GM18502 (cell line): ENCODE measurements around the gene SLC45A1.

Experiments used
- ATAC-seq: cut with Tn5 transposase; IDR thresholded peaks from one replicate; pipeline ENCODE4 v1.9.1; 2021; ENCODE audit warnings: mild to moderate bottlenecking; ENCODE audit not compliant: unreplicated experiment, poor library complexity

The SLC45A1 gene

DNA sequence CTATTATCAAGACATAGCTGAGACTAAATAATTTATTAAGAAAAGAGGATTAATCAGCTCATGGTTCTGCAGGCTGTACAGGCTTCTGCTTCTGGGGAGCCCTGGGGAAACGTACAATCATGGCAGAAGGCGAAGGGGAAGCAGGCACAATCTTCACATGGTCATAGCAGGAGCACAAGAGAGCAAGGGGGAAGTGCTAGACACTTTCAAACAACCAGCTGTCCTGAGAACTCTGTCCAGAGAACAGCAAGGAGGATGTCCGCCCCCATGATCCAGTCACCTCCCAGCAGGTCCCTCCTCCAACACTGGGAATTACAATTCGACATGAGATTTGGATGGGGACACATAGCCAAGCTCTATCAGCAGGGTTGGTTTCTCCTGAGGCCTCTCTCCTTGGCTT lies 10.3 kb upstream of the SLC45A1 start:
- ATAC-seq: no peak

DNA sequence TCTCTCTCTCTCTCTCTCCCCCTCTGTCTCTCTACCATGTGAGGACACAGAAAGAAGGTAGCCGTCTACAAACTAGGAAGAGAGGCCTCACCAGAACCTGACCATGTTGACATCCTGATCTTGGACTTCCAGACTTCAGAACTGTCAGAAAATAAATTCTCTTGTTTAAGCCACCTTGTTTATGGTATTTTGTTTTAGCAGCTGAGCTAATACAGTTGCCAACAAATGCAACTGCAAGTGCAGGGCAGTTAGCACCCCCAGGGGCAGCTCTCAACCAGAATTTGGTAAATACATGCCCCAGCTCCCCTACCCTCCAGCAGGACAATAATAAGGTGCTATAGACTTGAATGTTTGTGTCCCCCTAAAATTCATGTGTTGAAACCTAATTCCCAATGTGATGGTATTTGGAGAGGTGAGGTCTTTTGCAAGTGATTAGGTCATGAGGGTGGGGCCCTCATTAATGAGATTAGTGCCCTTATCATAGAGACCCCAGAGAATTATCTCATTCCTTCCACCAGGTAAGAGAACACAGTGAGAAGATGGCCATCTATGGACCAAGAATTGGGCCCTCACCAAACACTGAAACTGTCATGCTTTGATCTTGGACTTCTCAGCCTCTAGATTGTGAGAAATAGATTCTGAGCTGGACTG lies 6.7 kb upstream of the SLC45A1 start:
- ATAC-seq: no peak

DNA sequence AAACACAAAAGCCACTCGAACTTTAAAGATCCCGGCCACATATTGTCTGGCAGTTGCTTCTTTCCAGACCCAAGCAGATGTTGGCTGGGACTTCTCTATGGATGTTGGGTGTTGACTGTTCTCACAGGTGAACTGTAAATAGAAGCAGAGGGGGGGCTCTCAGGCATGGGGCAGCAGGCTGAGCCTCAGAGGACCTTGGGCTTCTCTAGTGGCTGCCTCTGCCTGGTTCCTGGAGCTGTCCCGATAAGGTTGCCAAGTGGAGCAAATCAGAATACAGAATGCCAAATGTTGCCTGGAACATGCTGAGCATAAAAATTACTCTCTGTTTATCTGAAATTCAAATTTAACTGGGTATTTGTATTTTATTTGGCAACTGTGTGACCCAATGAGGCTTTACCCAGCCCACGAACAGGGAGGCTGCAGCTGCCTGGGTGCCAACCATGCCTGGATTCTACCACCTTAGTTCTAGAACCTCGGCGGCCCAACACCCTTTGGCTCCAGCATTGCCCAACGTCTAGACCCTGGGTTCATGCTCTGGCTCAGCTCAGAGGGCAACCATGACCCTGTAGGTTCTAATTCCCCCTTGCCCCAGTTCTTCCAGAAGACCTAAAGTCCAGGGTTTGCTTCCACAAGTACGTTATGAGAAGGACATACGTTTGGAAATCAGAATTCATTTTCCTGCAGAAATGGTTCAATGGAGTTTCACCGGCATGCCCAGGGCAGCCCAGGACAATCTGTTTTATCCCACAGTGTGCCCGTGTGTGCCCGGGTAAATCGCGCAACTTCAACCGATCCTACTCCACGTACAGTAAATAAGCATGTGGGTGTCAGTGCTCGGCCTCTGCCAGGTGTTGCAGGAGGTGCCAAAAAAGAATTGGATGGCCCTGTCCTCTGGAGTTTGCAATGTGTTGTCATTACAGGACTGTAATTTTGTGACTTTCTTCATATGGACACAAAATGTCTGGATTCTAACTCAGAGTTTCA lies 5.4 kb upstream of the SLC45A1 start:
- ATAC-seq: no peak

DNA sequence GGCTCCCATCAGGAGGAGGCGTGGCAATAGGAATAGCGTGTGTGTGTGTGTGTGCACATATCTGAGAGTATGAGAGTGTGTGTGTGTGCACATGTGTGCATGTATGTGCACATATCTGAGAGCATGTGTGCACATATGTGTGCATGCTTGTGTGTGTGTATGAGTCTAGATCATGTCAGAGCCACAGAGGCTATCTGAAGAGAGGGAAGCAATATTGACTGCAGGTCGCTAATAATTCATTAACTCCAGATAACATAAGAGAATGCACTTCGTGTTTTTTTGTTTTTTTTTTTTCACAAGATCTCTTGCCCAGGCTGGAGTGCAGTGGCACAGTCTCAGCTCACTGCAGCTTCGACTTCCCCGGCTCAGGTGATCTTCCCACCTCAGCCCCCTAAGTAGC lies 4.7 kb upstream of the SLC45A1 start:
- no peak for ATAC-seq

DNA sequence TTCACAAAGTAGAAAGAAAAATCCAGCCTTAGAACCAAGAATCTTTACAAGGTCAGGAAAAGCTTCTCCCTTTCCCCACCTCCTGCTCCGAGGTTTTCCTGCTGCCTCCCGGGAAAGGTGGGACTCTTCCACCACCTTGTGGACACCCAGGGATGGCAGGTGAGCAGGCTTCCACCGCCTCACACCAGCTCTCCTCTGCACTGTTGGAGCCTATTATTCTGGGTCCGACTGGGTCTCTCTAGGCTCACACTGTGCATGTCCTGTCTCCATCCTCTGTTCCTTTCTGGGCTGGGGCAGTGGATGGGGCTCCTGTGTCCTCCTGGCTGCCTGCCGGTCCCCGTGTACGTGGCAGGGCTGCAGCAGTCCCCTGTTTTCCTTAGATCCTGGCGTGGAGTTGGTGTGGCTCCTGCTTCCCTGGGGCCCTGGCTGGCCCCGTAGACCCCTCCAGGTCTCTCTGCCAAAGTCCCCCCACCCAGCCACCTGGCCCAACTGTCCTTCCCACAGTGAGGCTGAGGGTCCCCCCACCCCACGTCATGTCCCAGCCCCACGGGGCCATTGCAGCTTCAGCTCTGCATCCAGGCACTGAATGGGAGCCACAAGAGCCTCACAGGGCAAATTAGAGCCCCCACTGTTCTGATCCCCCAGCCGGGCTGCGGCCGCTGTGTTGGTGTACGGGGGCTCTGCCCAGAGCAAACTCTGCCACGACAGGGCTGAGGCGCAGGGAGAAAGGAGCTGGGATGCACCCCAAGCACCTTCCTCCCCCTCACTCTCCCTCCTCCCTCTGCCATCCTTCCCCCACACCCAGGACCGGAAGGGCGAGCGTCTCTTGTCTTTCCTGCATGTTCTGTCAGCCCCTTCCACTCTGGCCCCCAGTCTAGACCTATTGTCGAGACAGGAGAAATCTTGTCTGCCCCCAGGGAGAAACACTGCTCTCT lies 3.3 kb upstream of the SLC45A1 start:
- no peak for ATAC-seq

DNA sequence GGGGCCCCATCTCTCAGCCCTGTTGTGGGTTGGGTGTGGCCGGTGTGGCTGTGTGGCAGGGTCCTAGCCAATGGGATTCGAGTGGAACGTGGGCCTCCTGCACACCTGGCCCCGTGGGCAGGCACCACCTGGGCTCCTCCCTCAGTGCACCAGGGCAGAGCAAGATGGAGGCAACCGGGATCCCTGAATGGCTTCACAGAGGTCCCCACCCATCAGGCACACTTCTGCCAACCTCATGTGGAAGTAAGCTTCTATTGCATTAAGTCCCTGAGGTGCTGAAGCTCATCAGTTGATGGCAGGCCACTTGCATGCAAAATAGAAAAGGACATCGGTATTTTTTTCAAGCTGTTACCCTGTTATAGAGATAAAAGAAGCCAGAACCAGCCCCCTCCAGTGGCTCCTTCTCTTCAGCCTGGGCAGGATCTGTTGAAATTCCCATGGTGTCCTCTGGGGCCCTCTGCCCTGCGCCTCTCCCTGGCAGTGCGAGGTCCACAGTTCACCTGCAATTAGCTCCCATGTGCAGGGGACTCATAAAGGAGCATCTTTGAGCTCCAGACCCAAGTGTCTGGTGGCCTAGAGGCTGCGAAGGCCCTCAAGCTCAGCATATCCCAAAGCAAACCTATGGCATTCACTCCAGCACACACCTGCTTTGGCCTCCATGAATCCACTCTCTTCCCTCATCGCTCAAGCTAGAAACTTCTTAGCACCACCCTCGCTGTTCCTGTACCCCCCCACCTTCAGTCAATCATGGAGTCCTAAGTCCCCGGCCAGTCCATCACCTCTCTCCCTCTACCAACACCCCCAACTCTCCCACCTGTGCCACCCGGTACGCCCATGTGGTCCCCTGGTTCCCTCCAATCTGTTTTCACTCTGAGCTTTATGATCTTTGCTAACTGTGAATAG lies 2.1 kb upstream of the SLC45A1 start:
- no peak for ATAC-seq

DNA sequence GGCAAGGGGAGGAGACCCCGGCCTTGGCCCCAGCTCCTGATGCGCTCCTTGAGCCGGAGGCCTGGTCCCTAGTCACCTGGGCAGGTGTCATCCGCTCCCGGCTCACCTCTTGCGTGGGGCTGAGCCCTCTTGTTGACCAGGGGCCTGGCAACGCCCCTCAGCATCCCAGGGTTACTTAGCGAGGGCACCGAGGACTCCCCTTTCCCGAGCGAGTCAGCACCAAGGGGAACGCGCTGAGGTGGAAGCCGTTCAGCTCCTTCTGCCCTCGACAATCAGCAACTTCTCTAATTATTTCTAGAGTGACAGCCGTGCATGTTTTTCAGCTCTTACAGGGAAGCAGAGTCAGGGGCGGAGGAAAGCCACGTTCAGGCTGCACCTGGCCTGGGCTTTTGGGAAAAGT lies 522 bp downstream of the SLC45A1 start:
- peak; percentile 8 for ATAC-seq

DNA sequence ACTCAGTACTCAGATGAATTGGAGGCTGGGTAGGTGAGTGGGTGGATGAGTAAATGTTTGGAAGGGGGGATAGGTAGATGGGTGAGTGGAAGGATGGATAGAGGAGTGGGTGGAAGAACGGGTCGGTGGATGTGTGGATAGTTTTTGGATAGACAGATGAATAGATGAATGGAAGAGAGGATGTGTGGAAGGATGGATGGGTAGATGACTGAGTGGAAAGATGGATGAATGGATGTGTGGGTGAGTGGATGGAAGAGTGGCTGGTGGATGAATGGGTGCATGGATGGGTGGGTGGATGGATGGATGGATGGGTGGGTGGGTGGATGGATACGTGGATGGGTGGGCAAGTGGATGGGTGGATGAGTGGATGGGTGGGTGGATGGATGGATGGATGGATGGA lies 3.7 kb downstream of the SLC45A1 start:
- no peak for ATAC-seq

DNA sequence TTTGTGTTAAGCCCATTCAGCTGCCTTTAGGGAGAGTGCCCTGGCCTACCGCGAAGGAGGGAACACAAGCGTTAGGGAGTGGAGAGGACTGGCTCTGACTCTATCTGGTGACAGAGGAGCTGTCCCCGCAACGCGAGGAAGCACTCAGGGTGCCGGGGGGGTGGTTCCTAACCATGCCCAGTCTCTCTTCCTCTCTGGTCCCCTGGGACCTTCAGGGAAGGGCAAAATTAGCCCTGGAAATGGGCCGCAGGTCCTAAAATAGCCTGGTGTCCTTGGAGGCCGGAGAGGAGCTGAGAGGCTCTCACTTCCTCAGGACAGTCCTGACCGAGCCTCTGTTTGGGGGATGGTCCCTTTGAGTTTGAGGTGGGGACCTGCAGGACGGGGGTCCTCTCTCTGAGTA lies 5.8 kb downstream of the SLC45A1 start:
- no peak for ATAC-seq

DNA sequence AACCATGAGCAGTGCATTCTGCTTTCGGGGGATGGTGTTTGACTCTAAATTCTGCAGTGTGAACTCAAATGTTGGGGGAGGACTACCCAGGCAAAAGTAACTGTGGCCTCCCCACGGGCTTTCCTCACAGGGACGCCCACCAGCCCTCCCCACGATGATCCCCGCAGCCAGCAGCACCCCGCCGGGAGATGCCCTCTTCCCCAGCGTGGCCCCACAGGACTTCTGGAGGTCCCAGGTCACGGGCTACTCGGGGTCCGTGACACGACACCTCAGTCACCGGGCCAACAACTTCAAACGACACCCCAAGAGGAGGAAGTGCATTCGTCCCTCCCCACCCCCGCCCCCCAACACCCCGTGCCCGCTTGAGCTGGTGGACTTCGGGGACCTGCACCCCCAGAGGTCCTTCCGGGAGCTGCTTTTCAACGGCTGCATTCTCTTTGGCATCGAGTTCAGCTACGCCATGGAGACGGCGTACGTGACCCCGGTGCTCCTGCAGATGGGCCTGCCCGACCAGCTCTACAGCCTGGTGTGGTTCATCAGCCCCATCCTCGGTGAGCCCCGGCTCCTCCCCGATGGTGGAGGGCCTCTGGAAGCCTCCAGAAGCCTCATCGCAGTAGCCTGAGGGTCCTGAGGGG lies 6.4 kb downstream of the SLC45A1 start:
- ATAC-seq: no peak

DNA sequence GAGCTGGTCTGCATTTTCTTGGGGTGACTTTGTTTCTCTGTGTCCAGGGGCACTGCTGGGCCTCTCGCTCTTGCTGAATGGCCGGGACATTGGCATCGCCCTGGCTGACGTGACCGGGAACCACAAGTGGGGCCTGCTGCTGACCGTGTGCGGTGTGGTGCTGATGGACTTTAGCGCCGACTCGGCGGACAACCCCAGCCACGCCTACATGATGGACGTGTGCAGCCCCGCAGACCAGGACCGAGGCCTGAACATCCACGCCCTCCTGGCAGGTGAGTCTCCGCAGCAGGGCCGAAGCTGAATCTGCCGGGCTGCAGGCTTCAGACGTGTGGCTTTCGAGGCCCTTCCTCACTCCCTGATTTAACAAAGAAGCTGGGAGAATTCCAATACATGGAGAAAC lies 7.9 kb downstream of the SLC45A1 start:
- ATAC-seq: no peak

DNA sequence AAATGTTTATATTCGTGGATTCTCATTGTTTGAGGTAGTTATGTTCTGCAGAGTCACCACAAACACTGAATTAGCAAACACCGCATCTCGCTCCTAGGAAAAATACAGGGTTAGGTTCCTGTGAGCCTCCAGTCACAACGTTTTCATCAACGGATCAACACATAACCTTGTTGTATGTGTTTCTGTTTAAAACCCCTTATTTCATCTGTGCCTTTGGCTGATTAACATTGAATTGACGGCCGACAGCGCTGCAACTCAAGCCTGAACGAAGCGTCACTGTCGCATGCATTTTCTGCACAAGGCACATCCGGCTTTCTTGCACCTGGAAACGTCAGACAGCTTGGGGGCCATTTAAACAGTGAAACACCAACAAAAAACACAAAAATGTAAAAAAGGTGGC lies 8.4 kb downstream of the SLC45A1 start:
- ATAC-seq: no peak

DNA sequence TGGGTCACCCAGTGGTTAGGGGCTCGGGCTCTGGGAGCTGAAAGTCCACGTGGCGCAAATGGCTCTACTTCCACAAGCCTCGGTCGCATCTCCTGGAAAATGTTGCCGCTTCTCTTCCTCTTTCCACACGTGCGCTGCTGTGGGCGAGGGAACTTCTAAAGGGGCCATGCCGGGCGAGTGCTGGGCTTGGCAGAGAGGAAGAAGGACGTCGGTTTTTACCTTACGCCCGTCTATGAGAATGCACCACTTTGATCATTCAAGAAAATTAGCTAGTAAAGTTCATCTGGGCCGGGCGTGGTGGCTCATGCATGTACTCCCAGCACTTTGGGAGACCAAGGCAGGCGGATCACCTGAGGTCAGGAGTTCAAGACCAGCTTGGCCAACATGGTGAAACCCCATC lies 10.4 kb downstream of the SLC45A1 start:
- ATAC-seq: no peak

DNA sequence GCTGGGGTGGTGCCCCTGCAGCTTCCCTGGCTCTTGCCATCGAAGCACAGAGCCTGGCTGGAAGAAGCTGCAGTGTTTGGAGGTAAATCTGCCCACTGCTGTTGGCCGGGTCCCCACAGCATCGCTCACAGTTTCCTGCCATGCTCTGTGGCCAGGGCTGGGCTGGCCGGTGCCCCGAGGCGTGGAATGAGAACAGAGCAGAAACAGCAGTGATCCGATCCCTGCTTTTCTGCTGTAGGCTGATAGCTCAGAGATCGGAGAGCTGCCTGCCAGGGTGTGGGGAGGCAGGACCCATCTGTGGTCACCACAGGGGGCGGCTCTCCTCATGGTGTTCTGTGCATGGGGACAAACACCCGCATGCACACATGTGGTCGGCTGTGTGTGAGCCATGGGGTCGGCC lies 11.5 kb downstream of the SLC45A1 start:
- no peak for ATAC-seq

DNA sequence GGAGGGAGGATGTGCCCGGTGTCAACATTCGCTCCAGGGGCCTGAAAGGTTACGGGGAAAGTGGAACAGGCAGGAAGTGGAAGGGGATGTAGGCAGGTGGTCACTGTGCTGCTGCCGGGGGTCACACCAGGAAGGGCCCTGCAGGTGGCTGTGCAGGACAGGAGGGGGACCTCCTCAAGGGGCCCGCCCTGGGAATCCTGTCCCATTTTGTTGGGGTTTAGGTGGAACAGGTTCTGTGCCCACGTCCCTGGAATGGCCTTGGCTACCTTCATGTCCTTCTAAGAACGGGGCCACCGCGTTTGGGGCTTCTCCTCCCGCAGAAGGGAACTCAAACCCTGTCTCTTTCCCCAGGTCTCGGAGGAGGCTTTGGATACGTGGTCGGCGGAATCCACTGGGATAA lies 11.9 kb downstream of the SLC45A1 start:
- no peak for ATAC-seq

DNA sequence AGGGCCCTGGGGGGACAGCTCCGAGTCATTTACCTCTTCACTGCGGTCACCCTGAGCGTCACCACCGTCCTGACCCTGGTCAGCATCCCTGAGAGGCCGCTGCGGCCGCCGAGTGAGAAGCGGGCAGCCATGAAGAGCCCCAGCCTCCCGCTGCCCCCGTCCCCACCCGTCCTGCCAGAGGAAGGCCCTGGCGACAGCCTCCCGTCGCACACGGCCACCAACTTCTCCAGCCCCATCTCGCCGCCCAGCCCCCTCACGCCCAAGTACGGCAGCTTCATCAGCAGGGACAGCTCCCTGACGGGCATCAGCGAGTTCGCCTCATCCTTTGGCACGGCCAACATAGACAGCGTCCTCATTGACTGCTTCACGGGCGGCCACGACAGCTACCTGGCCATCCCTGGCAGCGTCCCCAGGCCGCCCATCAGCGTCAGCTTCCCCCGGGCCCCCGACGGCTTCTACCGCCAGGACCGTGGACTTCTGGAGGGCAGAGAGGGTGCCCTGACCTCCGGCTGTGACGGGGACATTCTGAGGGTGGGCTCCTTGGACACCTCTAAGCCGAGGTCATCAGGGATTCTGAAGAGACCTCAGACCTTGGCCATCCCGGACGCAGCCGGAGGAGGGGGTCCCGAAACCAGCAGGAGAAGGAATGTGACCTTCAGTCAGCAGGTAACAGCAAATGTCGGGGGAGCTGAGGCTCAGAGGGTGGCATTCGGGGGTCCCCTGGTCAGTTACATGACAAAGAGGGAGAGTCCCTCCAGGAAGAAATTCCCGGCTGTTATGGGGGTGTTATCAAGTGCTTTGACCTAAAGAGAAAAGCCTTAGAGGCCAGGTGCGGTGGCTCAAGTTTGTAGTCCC lies 12.6 kb downstream of the SLC45A1 start:
- no peak for ATAC-seq

DNA sequence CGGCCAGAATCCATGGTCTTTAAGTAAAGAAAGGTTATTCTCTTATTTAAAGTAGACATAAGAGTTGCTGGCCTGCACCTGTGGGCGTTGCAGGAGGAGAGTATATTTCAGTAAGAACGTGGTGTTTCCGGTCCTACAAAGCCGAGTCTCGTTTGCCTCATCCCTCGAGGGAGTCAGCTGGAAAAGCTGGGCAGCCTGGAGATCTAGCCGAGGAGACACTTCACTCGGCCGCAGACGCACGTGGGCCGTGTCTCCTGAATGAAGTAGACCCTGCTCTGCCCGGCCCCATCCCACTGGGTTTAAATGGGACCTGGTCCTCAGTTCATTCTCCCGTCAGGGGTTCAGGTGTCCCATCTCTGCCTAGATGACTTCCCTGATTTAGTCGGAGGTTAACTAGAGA lies 14.9 kb downstream of the SLC45A1 start:
- no peak for ATAC-seq

DNA sequence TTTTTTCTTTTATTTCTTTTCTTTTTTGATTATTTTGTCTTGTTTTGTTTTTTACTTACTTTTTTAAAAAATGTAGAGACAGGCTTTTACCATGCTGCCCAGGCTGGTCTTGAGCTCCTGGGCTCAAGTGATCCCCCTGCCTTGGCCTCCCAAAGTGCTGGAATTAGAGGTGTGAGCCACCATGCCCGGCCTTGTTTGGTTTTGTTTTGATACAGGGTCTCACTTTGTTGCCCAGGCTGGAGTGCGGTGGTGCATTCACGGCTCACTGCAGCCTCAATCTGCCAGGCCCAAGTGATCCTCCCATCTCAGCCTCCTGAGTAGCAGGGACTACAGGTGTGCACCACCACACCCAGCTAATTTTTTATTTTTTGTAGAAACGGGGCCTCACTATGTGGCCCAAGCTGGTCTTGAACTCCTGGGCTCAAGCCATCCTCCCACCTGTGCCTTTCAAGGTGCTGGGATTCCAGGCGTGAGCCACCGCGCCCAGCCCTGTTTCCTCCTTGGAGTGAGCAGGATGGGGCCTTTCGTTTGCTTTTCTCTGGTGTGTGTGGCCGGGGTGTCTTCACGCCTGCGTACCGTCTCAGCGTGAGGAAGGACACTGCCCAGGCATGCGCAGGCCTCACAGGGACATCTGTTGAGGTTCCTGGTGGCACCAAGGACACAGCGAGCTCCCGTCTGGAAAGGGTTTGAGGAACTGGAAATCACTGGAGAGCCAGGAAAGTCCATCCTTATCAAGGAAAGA lies 15.5 kb downstream of the SLC45A1 start:
- no peak for ATAC-seq
